ENCODE measurements around the gene SMARCD1.

DNA sequence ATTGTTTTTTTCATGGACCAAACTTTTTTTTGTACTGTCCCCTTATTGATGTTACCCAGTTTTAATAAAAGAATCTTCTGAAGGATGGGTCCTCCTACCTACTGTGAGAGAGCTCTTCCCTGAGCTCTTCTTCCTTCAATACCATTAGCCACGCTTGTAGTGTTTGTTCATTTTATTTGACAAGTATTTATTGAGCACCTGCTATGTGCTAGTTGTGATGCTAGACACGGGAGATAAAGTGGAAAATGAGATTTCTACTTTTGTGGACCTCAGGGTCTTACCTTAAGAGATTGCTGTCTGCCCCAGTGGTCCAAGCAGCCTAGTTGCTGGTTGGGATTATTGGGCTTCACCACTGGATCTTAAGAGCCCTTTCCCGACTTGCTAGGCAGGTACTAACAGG is 15.4 kb downstream of the SMARCD1 start:
- TF ChIP-seq CTCF (IDR thresholded peaks at IDR 0.05) = no peak
- no peak for TF ChIP-seq POLR2A (IDR thresholded peaks at IDR 0.05)
